HepG2 (cell line): ENCODE measurements around the gene COQ9. TPM values are rescaled to one million over a fixed set of nuclear protein-coding genes. Genes with fewer than 3 reads are reported as not detected.
A peak's percentile ranks its signal among the peaks of the same experiment; 100 is the strongest.

Experiments
- DRAP1 ChIP-seq: IDR thresholded peaks from 2 replicates; pipeline ENCODE4 v1.6.1; 2016; ENCODE audit warnings: missing genetic modification reagents, missing compliant biosample characterization
- FUBP1 ChIP-seq: sonication (generic); formaldehyde crosslinking; IDR thresholded peaks from 2 replicates; pipeline ENCODE4 v1.5.1; 2020; ENCODE audit warnings: missing genetic modification reagents, mild to moderate bottlenecking, borderline replicate concordance
- GPBP1L1 ChIP-seq: sonication (generic); formaldehyde crosslinking; IDR thresholded peaks from 2 replicates; pipeline ENCODE4 v1.5.0; 2020; ENCODE audit warnings: mild to moderate bottlenecking, missing genetic modification reagents
- MYNN ChIP-seq: sonication (generic); formaldehyde crosslinking; IDR thresholded peaks from 2 replicates; pipeline ENCODE4 v1.4.0; 2020; ENCODE audit warnings: mild to moderate bottlenecking, low read depth, missing genetic modification reagents
- ONECUT2 ChIP-seq: sonication (generic); formaldehyde crosslinking; IDR thresholded peaks from 2 replicates; pipeline ENCODE4 v1.4.0; 2020; ENCODE audit warnings: missing genetic modification reagents
- PITX1 ChIP-seq: sonication (generic); formaldehyde crosslinking; IDR thresholded peaks from 2 replicates; pipeline ENCODE4 v1.5.1; 2020; ENCODE audit warnings: mild to moderate bottlenecking, missing genetic modification reagents
- PREB ChIP-seq: sonication (generic); formaldehyde crosslinking; IDR thresholded peaks from 2 replicates; pipeline ENCODE4 v1.4.0; 2020; ENCODE audit warnings: missing genetic modification reagents
- ZBTB40 ChIP-seq, 2 experiments: fragments of 450-650 bp in 1 of 2; sonication (generic) in 1 of 2; formaldehyde crosslinking in 1 of 2; IDR thresholded peaks; 2 replicates each; pipeline versions ENCODE4 v1.6.1 to v1.8.0; 2016 to 2022; ENCODE audit warnings: antibody characterized with exemption in 1 of 2, mild to moderate bottlenecking in 1 of 2, missing genetic modification reagents in 1 of 2
- ZFP36L1 ChIP-seq: sonication (generic); formaldehyde crosslinking; IDR thresholded peaks from 2 replicates; pipeline ENCODE4 v1.8.0; 2022; ENCODE audit warnings: mild to moderate bottlenecking, missing genetic modification reagents, moderate library complexity
- ZNF138 ChIP-seq: sonication (generic); formaldehyde crosslinking; IDR thresholded peaks from 2 replicates; pipeline ENCODE4 v1.5.0; 2020; ENCODE audit warnings: mild to moderate bottlenecking, low read depth, missing genetic modification reagents
- ZNF296 ChIP-seq: sonication (generic); formaldehyde crosslinking; conservative IDR thresholded peaks from 2 replicates; pipeline ENCODE4 v1.5.0; 2020; ENCODE audit warnings: mild to moderate bottlenecking, missing genetic modification reagents
- ZNF343 ChIP-seq: sonication (generic); formaldehyde crosslinking; IDR thresholded peaks from 2 replicates; pipeline ENCODE4 v1.4.0; 2020; ENCODE audit warnings: mild to moderate bottlenecking, missing genetic modification reagents
- ZNF570 ChIP-seq: sonication (generic); formaldehyde crosslinking; IDR thresholded peaks from 2 replicates; pipeline ENCODE4 v1.4.0; 2020; ENCODE audit warnings: mild to moderate bottlenecking, missing genetic modification reagents, borderline replicate concordance
- ZNF780A ChIP-seq: sonication (generic); formaldehyde crosslinking; IDR thresholded peaks from 2 replicates; pipeline ENCODE4 v1.8.0; 2022; ENCODE audit warnings: mild to moderate bottlenecking, missing genetic modification reagents, moderate library complexity
- polyA plus RNA-seq, 8 experiments: library from polyadenylated mRNA; depleted of rRNA in 3 of 8; stranded (reverse) in 7 of 8; unstranded in 1 of 8; fragments of >200 nt; fragmentation: Illumina TruSeq in 4 of 8; extraction: Trizol in 4 of 8; gene quantifications; 2 replicates each; pipeline versions ENCODE4 v1.2.1 to v1.2.3, GENCODE V29; 2011 to 2016; ENCODE audit warnings: low read depth in 4 of 8, missing spikeins in 1 of 8, mixed read lengths in 1 of 8; ENCODE audit not compliant: insufficient read depth in 1 of 8
- total RNA-seq, 5 experiments: library from RNA; depleted of rRNA; stranded (reverse); fragments of >200 nt; fragmentation: Illumina TruSeq; extraction: Trizol; gene quantifications; 2 replicates each; pipeline ENCODE4 v1.2.3, GENCODE V29; 2016; ENCODE audit warnings: low read depth in 1 of 5

COQ9 gene
- total and polyA plus RNA-seq, 2 of the 13 experiments (the other 11 are each of a cell fraction or from before 2014, with no cell fraction given): 57.5 to 108 TPM

GRCh38 chr16:57462209-57462977 is 15.1 kb downstream of the COQ9 start, which contains the start of gene POLR2C (continued):
- TF ChIP-seq ZBTB40 (IDR thresholded peaks at IDR 0.05) (peak; percentile 80), ZBTB40 (CRISPR knock-in tag; IDR thresholded peaks at IDR 0.05) (peak; percentile 85; the same call in 1 of the 2 replicates), MYNN (CRISPR knock-in tag) (0 out of 2 replicates have a peak, but pooled peaks have one; percentile 83), ZNF343 (CRISPR knock-in tag) (peak; percentile 69; the same call in 1 of the 2 replicates), PREB (CRISPR knock-in tag) (no peak), ZNF780A (CRISPR knock-in tag) (peak; percentile 42; the same call in 1 of the 2 replicates), FUBP1 (CRISPR knock-in tag) (no peak), ZFP36L1 (peak; percentile 96), ONECUT2 (CRISPR knock-in tag) (peak; percentile 35; the same call in 1 of the 2 replicates), ZNF296 (0 out of 2 replicates have a peak, but pooled peaks have one; percentile 52), GPBP1L1 (CRISPR knock-in tag) (no peak), PITX1 (CRISPR knock-in tag) (peak; percentile 69), ZNF570 (CRISPR knock-in tag) (no peak), DRAP1 (CRISPR knock-in tag) (peak; percentile 87), ZNF138 (CRISPR knock-in tag) (no peak)
